DOHH2 (cell line): ENCODE results near the gene WDR33.

Source experiments
- H3F3A ChIP-seq: fragments of 200-600 bp; sonication (generic), shearing (Covaris generic); 2 replicates; pipeline ENCODE4 v1.6.0; 2016; ENCODE audit warnings: antibody characterized with exemption, mild to moderate bottlenecking; ENCODE audit not compliant: control insufficient read depth, insufficient read depth
- H3K27ac ChIP-seq: fragments of 200-600 bp; sonication (generic); 2 replicates; pipeline ENCODE4 v1.5.1; 2014; ENCODE audit warnings: low read depth, mild to moderate bottlenecking, low read length, moderate library complexity
- H3K27me3 ChIP-seq: fragments of 200-600 bp; sonication (generic); 2 replicates; pipeline ENCODE4 v1.6.1; 2014; ENCODE audit warnings: mild to moderate bottlenecking, low read length, mixed read lengths; ENCODE audit not compliant: control insufficient read depth
- H3K36me3 ChIP-seq: fragments of 200-600 bp; sonication (generic); 2 replicates; pipeline ENCODE4 v1.6.1; 2014; ENCODE audit warnings: mild to moderate bottlenecking, low read length, moderate library complexity, mixed read lengths; ENCODE audit not compliant: control insufficient read depth
- H3K4me1 ChIP-seq: fragments of 200-600 bp; sonication (generic); 2 replicates; pipeline ENCODE4 v1.6.1; 2014; ENCODE audit warnings: mild to moderate bottlenecking, low read length, mixed read lengths; ENCODE audit not compliant: control insufficient read depth
- H3K4me2 ChIP-seq: fragments of 200-600 bp; sonication (generic); 2 replicates; pipeline ENCODE4 v1.6.0; 2014; ENCODE audit warnings: mild to moderate bottlenecking, low read length, moderate library complexity
- H3K4me3 ChIP-seq: fragments of 200-600 bp; sonication (generic); 2 replicates; pipeline ENCODE4 v1.5.1; 2014; ENCODE audit warnings: mild to moderate bottlenecking, low read length, mixed read lengths
- H3K79me2 ChIP-seq: fragments of 200-600 bp; sonication (generic); 2 replicates; pipeline ENCODE4 v1.6.1; 2014; ENCODE audit warnings: mild to moderate bottlenecking, low read length, mixed read lengths; ENCODE audit not compliant: control insufficient read depth
- H3K9me2 ChIP-seq: fragments of 200-600 bp; sonication (generic); replicated peaks from 2 replicates; pipeline ENCODE4 v1.6.1; 2014; ENCODE audit warnings: mild to moderate bottlenecking, low read length, mixed read lengths; ENCODE audit not compliant: control insufficient read depth
- H3K9me3 ChIP-seq: fragments of 200-600 bp; sonication (generic); 2 replicates; pipeline ENCODE4 v1.6.1; 2014; ENCODE audit warnings: antibody characterized with exemption, low read length, mixed read lengths; ENCODE audit not compliant: control insufficient read depth, insufficient read depth
- H4K20me1 ChIP-seq: fragments of 200-600 bp; sonication (generic); 2 replicates; pipeline ENCODE4 v1.6.0; 2014; ENCODE audit warnings: low read depth, mild to moderate bottlenecking, antibody characterized with exemption, low read length, moderate library complexity; ENCODE audit not compliant: control insufficient read depth, insufficient read depth
- EZH2phosphoT487 ChIP-seq: fragments of 200-600 bp; sonication (generic); IDR thresholded peaks from 2 replicates; pipeline ENCODE4 v1.6.1; 2017; ENCODE audit warnings: borderline replicate concordance, mild to moderate bottlenecking, antibody characterized with exemption, low read length, moderate library complexity, mixed read lengths
- TF ChIP-seq, protein P1 (sequence below): fragments of 200-600 bp; sonication (generic); IDR thresholded peaks from one replicate; pipeline ENCODE4 v1.5.1; 2014; ENCODE audit warnings: antibody characterized with exemption, mild to moderate bottlenecking, low read depth, low read length; ENCODE audit not compliant: poor library complexity, severe bottlenecking

The WDR33 gene

GRCh38 chr2:127778447-127778846, 32.5 kb downstream of the WDR33 start:
- Histone ChIP-seq H3K9me3 (no peaks in the 10 kb centered on the region), H3K27ac (no peak overlapping the region), H3K9me2 (no peaks in the 10 kb centered on the region), H3K4me2 (no peak overlapping the region), H3K27me3 (no peaks in the 10 kb centered on the region), H3K79me2 (peaks cover 100% of the 10 kb centered on the region), H3K4me3 (no peak overlapping the region), H4K20me1 (peaks cover 11% of the 10 kb centered on the region), H3K4me1 (peaks cover 58% of the 10 kb centered on the region), H3F3A (0 out of 2 replicates have a peak, but pooled peaks cover 2% of the 10 kb centered on the region), H3K36me3 (peaks cover 24% of the 10 kb centered on the region)
- no peak for TF ChIP-seq EZH2phosphoT487
- TF ChIP-seq, protein P1, sequence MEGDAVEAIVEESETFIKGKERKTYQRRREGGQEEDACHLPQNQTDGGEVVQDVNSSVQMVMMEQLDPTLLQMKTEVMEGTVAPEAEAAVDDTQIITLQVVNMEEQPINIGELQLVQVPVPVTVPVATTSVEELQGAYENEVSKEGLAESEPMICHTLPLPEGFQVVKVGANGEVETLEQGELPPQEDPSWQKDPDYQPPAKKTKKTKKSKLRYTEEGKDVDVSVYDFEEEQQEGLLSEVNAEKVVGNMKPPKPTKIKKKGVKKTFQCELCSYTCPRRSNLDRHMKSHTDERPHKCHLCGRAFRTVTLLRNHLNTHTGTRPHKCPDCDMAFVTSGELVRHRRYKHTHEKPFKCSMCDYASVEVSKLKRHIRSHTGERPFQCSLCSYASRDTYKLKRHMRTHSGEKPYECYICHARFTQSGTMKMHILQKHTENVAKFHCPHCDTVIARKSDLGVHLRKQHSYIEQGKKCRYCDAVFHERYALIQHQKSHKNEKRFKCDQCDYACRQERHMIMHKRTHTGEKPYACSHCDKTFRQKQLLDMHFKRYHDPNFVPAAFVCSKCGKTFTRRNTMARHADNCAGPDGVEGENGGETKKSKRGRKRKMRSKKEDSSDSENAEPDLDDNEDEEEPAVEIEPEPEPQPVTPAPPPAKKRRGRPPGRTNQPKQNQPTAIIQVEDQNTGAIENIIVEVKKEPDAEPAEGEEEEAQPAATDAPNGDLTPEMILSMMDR: no peak

GRCh38 chr2:127776122-127776780, 34.7 kb downstream of the WDR33 start:
- no peaks in the 10 kb centered on the region for H3K9me2 ChIP-seq
- H3K9me3 ChIP-seq: no peaks in the 10 kb centered on the region
- peaks cover 14% of the 10 kb centered on the region for H4K20me1 ChIP-seq
- peaks cover 100% of the 10 kb centered on the region for H3K79me2 ChIP-seq
- peaks cover 61% of the 10 kb centered on the region for H3K4me1 ChIP-seq
- H3K36me3 ChIP-seq: peaks cover 32% of the 10 kb centered on the region
- no peak overlapping the region for H3K4me2 ChIP-seq
- H3F3A ChIP-seq: 0 out of 2 replicates have a peak, but pooled peaks cover 6% of the 10 kb centered on the region
- no peak for TF ChIP-seq EZH2phosphoT487
- TF ChIP-seq, protein P1: no peak
- H3K27ac ChIP-seq: no peak overlapping the region
- H3K27me3 ChIP-seq: no peaks in the 10 kb centered on the region
- H3K4me3 ChIP-seq: no peak overlapping the region

DNA sequence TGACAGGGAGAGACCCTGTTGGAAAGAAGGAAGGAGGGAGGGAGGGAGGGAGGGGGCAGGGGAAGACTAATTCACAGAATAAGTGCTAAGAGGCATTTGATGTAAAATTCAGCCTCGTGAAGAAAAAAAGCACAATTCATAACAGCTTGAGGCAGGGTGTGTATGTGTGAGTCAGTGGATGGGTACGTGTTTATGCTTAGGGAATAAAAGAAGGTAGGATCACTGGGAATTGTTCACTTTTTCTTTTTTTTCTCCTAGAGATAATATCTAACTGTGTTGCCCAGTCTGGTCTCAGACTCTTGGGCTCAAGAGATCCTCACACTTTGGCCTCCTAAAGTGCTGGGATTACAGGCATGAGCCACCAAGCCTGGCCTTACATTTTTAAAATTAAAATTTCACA, 39.2 kb downstream of the WDR33 start:
- Histone ChIP-seq H3K4me1 (peaks cover 52% of the 10 kb centered on the region), H3F3A (peaks cover 21% of the 10 kb centered on the region), H3K4me3 (no peak overlapping the region), H3K4me2 (no peak overlapping the region), H3K79me2 (peaks cover 89% of the 10 kb centered on the region), H3K9me3 (no peaks in the 10 kb centered on the region), H3K36me3 (peaks cover 59% of the 10 kb centered on the region), H4K20me1 (peaks cover 10% of the 10 kb centered on the region), H3K27me3 (no peaks in the 10 kb centered on the region), H3K9me2 (no peaks in the 10 kb centered on the region), H3K27ac (no peak overlapping the region)
- TF ChIP-seq EZH2phosphoT487: no peak
- TF ChIP-seq, protein P1: no peak
